ENCODE results near the gene IL1A.

The IL1A gene

DNA sequence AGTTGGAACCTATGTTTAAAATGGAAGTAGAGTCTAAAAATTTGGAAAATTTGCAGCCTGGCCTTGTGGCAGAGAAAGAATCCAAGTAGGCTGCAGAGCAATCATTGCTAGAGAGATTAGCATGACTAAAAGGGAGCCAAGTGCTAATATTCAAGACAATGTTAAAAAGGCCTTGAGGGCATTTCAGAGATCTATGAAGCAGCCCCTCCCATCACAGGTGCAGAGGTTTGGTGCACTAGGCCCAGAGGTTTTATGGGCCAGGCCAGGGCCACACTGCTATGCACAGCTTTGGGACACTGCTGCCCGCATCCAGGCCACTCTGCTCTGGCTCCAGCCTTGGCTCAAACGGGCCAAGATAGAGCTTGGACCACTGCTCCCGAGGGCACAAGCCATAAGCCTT, 6.7 kb upstream of the IL1A start:
- DNase-seq = no peak

GRCh38 chr2:112790305-112790704, 6.0 kb upstream of the IL1A start:
- peak; percentile 56 to 79 for DNase-seq

GRCh38 chr2:112789186-112789585, 4.9 kb upstream of the IL1A start:
- DNase-seq = no peak

DNA sequence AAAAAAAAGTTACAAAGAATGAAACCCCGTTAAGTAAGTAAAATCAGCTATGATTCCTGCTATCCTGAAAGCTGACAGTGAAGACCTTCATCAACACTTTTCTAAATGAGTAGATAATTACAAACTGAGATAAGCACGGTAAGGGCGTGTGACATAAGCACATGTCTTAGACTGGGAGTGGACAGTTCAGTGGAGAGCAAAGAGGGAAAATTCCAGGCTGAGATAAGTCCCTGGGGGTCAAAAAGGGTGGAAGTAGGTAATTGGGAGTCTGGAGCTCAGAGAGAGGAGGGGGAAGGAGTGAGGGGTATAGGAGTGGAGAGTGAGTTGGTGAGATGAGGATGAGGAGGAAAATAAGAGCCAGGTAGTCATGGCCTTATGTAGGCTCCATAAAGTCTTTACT, 4.4 kb upstream of the IL1A start:
- no peak for DNase-seq

DNA sequence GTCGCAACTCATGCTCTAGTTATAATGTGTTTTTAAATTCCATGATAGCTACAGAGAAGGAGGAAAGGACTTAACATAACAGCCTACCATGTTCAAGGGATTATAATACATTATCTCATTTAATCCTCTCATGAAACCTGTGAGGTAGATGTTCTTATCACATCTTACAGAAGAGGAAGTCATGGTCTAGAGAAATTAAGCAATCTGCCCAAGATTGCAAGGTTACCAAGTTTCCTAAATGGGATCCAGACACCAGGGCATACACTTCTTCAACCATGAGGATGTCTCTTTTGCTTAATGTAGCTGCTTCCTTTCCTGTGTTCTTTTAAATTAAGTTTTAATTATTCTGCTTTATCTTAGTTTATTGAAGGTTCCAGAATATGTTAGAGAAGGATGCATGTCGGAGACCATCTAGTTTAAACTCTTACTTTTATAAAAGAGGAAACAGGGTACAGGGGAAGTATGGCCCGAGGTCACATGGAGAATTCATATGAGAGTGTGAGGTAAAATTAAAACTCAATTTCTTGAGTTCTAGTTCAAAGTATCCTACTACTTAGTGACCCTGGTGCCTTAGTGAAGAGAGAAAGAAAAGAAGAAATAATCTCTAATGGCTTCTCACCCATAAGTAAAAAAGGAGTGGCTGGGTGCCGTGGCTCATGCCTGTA, 3.6 kb upstream of the IL1A start:
- DNase-seq = peak; percentile 83 to 89

- DNase-seq = no peak
Observed at GRCh38 chr2:112787294-112787693, 3.0 kb upstream of the IL1A start.

DNA sequence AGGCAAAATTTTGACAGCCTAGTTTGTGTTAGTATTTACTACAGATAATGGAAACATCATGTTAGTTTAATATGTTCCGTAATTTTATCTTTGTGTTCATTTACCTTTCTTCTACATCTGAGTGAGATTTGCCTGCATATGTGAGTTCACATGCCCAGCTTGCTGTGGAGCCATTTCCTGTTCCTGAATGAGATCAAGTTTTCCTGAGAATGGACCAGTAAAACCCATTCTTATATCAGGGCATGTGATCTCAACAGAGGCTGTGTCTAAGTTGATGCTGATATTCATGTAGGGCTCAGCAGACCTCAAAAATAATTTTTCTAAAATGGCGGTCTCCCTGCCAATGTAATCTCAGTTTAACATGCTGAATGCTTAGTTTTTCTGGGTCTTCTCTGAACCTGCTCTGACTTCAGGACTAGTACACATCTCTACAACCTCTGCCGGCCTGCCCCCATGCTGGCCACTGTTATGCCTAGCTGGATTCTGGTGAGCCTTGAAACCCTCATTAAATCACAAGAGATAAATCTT, 1.0 kb downstream of the IL1A start:
- DNase-seq = peak in 1 of 2 donors; percentile 39

- DNase-seq = peak in 1 of 2 donors; percentile 29
Observed at GRCh38 chr2:112782234-112782799, 2.0 kb downstream of the IL1A start.

GRCh38 chr2:112779598-112779997, 4.7 kb downstream of the IL1A start:
- peak in 1 of 2 donors; percentile 32 for DNase-seq

GRCh38 chr2:112777036-112777435, 7.3 kb downstream of the IL1A start:
- DNase-seq = peak in 1 of 2 donors; percentile 23

DNA sequence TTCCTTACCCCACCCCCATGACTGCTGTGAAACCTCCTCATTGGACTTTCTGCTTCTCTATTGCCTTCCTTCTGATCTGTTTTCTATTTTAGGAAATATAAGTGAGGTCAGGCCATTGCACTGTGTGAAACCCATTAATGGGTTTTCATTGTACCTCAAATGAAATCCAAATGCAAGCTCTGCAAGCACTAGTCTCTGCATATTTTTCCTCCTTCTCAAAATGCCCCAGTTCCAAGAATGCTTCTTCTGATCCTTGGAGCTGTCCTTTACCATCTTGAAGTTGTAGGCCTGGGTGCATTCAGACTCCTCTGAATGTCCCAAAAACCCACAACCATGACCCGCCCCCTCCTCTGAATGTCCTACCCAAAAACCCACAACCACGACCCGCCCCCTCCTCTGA, 8.2 kb downstream of the IL1A start:
- peak in 1 of 2 donors; percentile 48 for DNase-seq

GRCh38 chr2:112774536-112775285, 9.6 kb downstream of the IL1A start:
- peak in 1 of 2 donors; percentile 32 for DNase-seq

DNA sequence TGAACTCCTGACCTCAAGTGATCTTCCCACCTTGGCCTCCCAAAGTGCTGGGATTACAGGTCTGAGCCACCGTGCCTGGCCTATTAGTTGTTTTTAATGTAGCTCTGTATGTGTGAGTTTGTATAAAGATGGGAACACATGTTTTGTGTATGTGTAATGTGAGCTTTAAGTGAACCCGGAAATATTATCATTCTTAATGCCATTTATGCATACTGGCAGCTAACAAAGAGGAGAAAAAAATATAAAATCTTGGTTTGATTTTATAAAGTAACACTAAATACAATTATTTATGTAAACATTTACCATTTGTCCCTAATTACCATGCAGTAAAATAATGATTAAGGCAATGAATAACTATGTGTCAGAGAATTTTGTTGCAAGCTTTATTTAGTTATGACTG, 10.7 kb downstream of the IL1A start:
- DNase-seq = peak in 1 of 2 donors; percentile 59

DNA sequence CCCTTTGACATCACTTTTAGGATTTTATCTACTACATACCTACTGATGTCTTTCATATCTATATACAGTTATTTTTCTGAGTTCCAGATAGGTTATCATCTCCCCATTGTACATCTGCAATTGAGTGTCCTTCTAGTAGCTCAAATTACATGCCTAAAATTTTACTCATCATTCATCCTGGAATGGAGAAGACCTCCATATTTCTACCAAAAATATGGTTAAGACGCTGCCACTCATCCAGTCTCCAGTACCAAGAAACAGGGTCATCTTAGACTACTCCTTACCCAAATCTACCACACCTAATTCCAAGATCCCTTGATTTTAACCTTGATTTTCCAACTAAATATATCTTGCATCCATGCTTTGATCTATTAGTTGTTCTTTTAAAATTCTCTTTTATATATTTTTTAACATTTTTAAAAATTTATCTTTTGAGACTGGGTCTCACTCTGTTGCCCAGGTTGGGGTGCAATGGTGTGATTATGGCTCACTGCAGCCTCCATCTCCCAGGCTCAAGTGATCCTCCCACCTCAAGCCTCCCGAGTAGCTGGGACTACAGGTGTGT, 11.3 kb downstream of the IL1A start:
- DNase-seq = peak in 1 of 2 donors; percentile 36

DNA sequence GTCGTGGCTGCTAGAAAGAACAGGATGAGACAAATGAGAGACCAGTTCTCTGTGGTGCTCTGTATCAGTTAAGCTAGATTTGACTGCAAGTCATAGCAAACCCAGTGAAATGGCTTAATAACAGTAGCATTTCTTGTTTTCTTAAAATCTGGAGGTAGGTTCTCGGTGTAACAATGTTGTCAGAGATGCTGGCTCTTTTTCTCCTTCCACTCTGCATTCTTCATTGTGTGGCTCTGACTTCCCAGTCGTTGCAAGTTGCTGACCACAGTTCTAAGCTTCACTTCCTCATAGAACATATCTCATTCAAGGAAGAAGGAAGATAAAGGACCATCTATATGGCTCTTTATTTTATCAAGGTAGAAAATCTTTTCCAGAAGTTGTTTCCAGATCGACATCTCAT, 12.0 kb downstream of the IL1A start:
- DNase-seq = peak in 1 of 2 donors; percentile 45

- DNase-seq = no peak
Observed at GRCh38 chr2:112768432-112768831, 15.9 kb downstream of the IL1A start.

DNA sequence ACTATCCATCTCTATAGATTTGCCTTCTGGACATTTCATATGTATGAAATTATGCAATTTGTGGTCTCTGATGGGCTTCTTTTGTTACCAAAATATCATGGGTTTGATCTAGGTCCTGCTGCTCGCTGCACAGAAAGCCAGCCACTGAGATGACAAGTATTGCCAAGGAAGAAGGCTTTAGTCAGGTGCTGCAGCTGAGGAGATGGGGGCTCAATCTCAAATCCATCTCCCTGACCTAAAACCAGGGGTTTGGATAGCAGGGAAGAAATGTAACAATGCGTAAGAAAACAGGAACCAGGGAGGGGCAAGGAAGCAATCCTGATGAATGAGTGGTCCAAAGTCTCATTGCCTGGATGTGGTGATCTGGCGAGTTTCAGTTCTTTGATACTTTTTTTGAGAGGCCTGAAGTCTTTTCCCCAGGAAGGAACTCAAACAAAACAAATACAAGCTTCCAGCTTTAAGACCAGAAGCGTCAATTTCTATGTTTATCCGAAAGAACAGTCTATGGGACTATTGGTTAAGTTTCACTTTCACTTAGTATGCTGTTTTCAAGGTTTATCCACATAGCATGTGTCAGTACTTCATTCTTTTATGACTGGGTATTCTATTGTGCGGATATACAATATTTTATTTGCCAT, 16.5 kb downstream of the IL1A start:
- DNase-seq = peak in 1 of 2 donors; percentile 38

DNA sequence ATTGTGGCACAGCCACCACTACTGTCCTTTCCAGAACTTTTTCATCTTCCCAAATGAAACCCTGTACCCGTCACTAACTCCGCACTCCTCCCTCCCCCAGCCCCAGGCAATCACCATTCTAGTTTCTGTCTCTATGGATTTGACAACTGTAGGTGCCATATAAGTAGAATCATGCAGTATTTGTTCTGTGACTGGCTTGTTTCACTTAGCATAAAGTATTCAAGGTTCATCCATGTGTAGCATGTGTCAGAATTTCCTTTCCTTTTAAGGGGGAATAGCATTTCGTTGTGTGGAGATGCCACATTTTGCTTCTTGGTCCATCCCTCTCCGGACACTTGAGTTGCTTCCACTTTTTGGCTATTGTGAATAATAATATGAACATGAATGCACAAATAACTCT, 19.0 kb downstream of the IL1A start:
- no peak for DNase-seq

- peak; percentile 97 to 98 for DNase-seq
Observed at GRCh38 chr2:112764071-112765044, 19.9 kb downstream of the IL1A start, which contains the start of gene CKAP2L. Gene CKAP2L (minus strand): TSS chr2:112764609. CDS start chr2:112764598, 11 bp downstream.

DNA sequence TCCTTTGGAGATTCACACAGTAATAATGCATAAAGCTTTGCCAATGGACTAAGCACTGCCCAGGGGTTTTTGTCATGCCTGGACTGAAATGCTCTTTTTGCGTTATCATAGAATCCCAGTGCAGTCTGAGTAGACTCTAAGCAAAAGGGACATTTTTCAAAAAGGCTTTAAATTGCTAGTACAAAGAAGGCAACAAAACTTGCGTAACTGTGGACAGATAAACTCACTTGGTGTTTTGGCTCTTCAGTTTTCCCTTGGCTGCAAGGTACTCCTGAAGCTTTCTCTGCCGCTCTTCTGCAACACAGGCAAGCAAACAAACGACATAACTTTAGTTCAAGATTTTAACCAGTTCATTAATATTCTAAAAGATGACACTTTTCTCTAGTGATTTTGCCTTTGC, 22.0 kb downstream of the IL1A start:
- DNase-seq = no peak

- no peak for DNase-seq
Observed at GRCh38 chr2:112760149-112760548, 24.1 kb downstream of the IL1A start.

DNA sequence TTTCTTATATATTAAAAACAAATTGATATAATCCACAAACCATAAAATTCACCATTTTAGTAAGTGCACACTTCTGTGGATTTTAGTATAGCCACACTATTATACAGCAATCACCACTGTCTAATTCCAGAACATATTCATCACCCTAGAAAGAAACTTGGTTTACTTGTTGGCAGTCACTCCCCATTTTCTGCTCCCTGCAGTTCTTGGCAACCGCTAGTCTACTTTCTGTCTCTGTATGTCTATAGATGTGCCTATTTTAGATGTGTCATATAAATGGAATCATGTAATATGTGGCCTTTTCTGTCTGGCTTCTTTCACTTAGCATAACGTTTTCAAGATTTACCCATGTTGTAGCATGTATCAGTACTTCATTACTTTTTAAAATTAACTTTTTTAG, 25.6 kb downstream of the IL1A start:
- no peak for DNase-seq
